ENCODE measurements around the gene SPATA31C1. TPM values are rescaled to one million over a fixed set of nuclear protein-coding genes. Genes with fewer than 3 reads are reported as not detected.
A peak's percentile ranks its signal among the peaks of the same experiment; 100 is the strongest.

SPATA31C1 gene
- total and polyA plus RNA-seq, 2 of the 8 experiments (the other 6 are each of a cell fraction or from before 2014, with no cell fraction given), result 0.15 TPM; not detected in 1

DNA sequence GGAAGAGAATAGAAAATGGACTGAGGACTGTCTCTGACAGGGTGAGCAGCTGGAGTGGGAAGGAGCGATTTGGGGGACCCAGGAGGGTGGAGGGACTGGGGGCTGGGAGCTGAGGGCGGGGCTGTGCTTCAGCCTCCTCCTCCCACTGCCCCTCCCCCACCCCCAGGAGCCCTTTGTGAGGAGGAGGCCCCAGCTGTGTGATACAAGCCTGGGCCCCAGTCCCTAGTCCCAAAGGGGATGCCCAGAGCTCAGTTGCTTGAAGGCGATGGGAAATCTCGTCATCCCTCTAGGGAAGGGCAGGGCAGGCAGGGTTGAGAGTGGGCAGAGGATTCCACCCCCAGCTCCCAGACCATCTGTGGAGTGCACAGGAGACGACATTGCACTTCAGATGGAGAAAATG, 35.1 kb upstream of the SPATA31C1 start, which contains the start of gene SPATA31E1:
SPATA31E1 (plus strand) TSS at position 251 of the 400 bp plus-strand sequence; CDS start at position 266, 15 bp downstream.
- H3K4ac ChIP-seq (replicated peaks; ENCODE audit: insufficient read length, low read depth, low read length), result no peak within 1 kb of the TSS
- H3K9me3 ChIP-seq (ENCODE audit: insufficient read depth in 2 of 2, low read depth in 1 of 2, low read length in 1 of 2), result no peaks in the 10 kb centered on the region
- TF ChIP-seq, protein P1, sequence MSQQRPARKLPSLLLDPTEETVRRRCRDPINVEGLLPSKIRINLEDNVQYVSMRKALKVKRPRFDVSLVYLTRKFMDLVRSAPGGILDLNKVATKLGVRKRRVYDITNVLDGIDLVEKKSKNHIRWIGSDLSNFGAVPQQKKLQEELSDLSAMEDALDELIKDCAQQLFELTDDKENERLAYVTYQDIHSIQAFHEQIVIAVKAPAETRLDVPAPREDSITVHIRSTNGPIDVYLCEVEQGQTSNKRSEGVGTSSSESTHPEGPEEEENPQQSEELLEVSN (IDR thresholded peaks at IDR 0.05), result peak; percentile 57; the same call in 1 of the 2 replicates
- TF ChIP-seq RXRA (IDR thresholded peaks at IDR 0.05; ENCODE audit: insufficient read depth, low read depth, low read length) (no peak), EP300 (IDR thresholded peaks at IDR 0.05; ENCODE audit: borderline replicate concordance in 1 of 2, low read depth in 2 of 2, low read length in 2 of 2) (no peak), NANOG (IDR thresholded peaks at IDR 0.05; ENCODE audit: insufficient read depth, low read depth, low read length, poor library complexity, severe bottlenecking) (no peak)
- no peaks in the 10 kb centered on the region for H4K20me1 ChIP-seq (replicated peaks in 1 of 2; ENCODE audit: control insufficient read depth in 1 of 2, insufficient read depth in 2 of 2, low read length in 2 of 2)
- H3K14ac ChIP-seq (ENCODE audit: insufficient read length), result no peak within 1 kb of the TSS
- H2AK5ac ChIP-seq (ENCODE audit: low read depth, low read length), result no peak within 1 kb of the TSS; the same call in 1 of the 2 replicates
- H2BK15ac ChIP-seq (ENCODE audit: low read length), result peak within 1 kb of the TSS; percentile 46; the same call in 1 of the 2 replicates
- H3K18ac ChIP-seq (ENCODE audit: extremely low read depth, low read length), result peak within 1 kb of the TSS; percentile 72
- no peak within 1 kb of the TSS; the same call in 1 of the 2 replicates for H4K8ac ChIP-seq (ENCODE audit: extremely low read depth, insufficient read depth, low read length)
- H3K4me1 ChIP-seq (replicated peaks in 1 of 4; ENCODE audit: control insufficient read depth in 3 of 4, insufficient read depth in 4 of 4, low read length in 3 of 4), result peaks cover 0 to 12% (median 1%) of the 10 kb centered on the region in 4 experiments; a peak in 5 of 7 replicates
- H3K9ac ChIP-seq (replicated peaks in 1 of 4; ENCODE audit: extremely low read depth in 1 of 4, low read depth in 3 of 4, low read length in 3 of 4), result no peak within 1 kb of the TSS
- H3K23ac ChIP-seq (ENCODE audit: insufficient read length), result no peak within 1 kb of the TSS
- FAIRE-seq (no peak), DNase-seq (ENCODE audit: low read depth in 1 of 2, low spot score in 2 of 2) (peak in 1 of 2 experiments; percentile 62)
- 0 out of 2 replicates have a peak within 1 kb of the TSS, but pooled peaks have one; percentile 28 for H2BK5ac ChIP-seq (ENCODE audit: low read depth, low read length)
- no peak within 1 kb of the TSS for H2BK120ac ChIP-seq (replicated peaks; ENCODE audit: low read depth, low read length)
- no peak within 1 kb of the TSS for H3K27ac ChIP-seq (ENCODE audit: low read depth, low read length)
- H3K79me1 ChIP-seq (ENCODE audit: low read depth, low read length), result no peaks in the 10 kb centered on the region
- H2BK20ac ChIP-seq (ENCODE audit: low read length), result peak within 1 kb of the TSS; percentile 90; the same call in 1 of the 2 replicates
- H3K4me2 ChIP-seq (ENCODE audit: insufficient read depth in 1 of 2, low read depth in 2 of 2, low read length in 2 of 2), result peak within 1 kb of the TSS in 1 of 2 experiments; percentile 41; a peak in 1 of 4 replicates
- H3K27me3 ChIP-seq (replicated peaks in 1 of 4; ENCODE audit: control insufficient read depth in 3 of 4, extremely low read depth in 1 of 4, insufficient read depth in 3 of 4, low read length in 3 of 4), result no peaks in the 10 kb centered on the region; a peak in 1 of 7 replicates
- H3K56ac ChIP-seq (replicated peaks; ENCODE audit: insufficient read length, low read depth, low read length), result no peak within 1 kb of the TSS
- H3K23me2 ChIP-seq (ENCODE audit: low read depth, low read length), result no peaks in the 10 kb centered on the region
- CTCF ChIA-PET (ENCODE audit: partially characterized antibody), result interaction anchor here (0.6 to 4.1 kb wide), 15 partner anchors 9 to 396 kb away, joined by 3 to 30 read pairs (median 4); no protein-coding TSS in a partner anchor
- no peak within 1 kb of the TSS for H4K5ac ChIP-seq (ENCODE audit: insufficient read length, low read depth, low read length)
- no peak within 1 kb of the TSS for H4K91ac ChIP-seq (replicated peaks; ENCODE audit: insufficient read length, low read length)
- H2BK12ac ChIP-seq (ENCODE audit: low read depth, low read length), result peak within 1 kb of the TSS; percentile 60; the same call in 1 of the 2 replicates
- 0 out of 2 replicates have a peak within 1 kb of the TSS, but pooled peaks have one; percentile 51 for H2AFZ ChIP-seq (ENCODE audit: low read length)
- POLR2A ChIA-PET (ENCODE audit: partially characterized antibody), result no interaction called here
- H3K79me2 ChIP-seq (ENCODE audit: control insufficient read depth in 1 of 2, insufficient read depth in 2 of 2, low read length in 2 of 2), result no peaks in the 10 kb centered on the region
- no peak within 1 kb of the TSS for H3K4me3 ChIP-seq (ENCODE audit: extremely low read depth in 1 of 4, insufficient read depth in 2 of 4, low read depth in 3 of 4, low read length in 4 of 4)
- 57% methylated on average over 3 of the region's 5 CpGs; no CpG with 5 or more reads in 1 of the 2 experiments for WGBS, 2 experiments (ENCODE audit: extremely low coverage in 1 of 2, insufficient coverage in 1 of 2, insufficient read length in 1 of 2, insufficient replicate concordance in 2 of 2, low coverage in 1 of 2, low lambda C conversion rate in 2 of 2, missing lambda C conversion rate in 1 of 2)
- H3K36me3 ChIP-seq (ENCODE audit: control insufficient read depth in 2 of 4, insufficient read depth in 4 of 4, low read length in 3 of 4), result no peaks in the 10 kb centered on the region
